HG03135 (cell line): ENCODE data around the gene ROBO2.

Experiments used
- ATAC-seq: cut with Tn5 transposase; IDR thresholded peaks from one replicate; pipeline ENCODE4 v1.9.1; 2021; ENCODE audit warnings: mild to moderate bottlenecking, moderate library complexity; ENCODE audit not compliant: unreplicated experiment

The ROBO2 gene

GRCh38 chr3:77102951-77103769, 63.3 kb downstream of the ROBO2 start:
- ATAC-seq: no peak

DNA sequence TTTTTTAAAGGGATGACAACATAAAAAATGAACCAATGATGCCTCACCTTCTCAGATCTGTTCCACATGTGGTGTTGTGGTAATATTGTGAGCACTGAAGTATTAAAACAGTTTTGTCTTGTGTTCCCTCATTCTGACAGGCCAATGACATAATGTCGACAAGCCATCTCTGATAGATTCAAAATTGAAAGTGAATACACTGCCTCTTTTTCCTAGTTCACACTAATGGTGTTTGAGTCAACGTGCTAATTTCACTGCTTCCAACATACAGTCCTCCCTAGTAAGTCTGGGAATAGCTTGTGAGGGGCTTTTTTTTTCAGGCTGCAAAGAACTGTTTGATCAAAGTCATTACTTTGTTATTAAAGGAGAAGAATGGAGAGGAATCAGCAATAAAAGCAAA, 82.8 kb downstream of the ROBO2 start:
- ATAC-seq: no peak

GRCh38 chr3:77125966-77126365, 86.1 kb downstream of the ROBO2 start:
- no peak for ATAC-seq

DNA sequence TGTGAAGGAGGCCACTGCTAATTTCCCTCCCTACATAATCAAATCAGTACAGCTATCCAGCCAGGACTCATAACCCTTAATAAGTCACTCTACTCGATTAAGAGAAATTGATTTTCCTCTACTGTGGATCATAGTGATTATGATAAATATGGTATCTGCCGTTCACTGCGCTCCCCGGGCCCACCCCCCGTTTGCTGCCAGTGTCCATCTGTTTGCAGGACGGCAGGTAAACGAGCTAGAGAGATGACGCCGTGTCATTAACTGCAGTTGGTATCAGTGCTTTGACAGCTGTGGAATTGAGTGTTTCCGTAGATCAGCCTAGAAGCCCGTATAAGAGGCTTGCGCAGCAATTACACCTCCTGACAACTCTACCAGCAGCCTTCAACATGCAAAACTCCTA, 94.9 kb downstream of the ROBO2 start:
- ATAC-seq: no peak

GRCh38 chr3:77137559-77137958, 97.7 kb downstream of the ROBO2 start:
- no peak for ATAC-seq

GRCh38 chr3:77139624-77140023, 99.7 kb downstream of the ROBO2 start:
- no peak for ATAC-seq

DNA sequence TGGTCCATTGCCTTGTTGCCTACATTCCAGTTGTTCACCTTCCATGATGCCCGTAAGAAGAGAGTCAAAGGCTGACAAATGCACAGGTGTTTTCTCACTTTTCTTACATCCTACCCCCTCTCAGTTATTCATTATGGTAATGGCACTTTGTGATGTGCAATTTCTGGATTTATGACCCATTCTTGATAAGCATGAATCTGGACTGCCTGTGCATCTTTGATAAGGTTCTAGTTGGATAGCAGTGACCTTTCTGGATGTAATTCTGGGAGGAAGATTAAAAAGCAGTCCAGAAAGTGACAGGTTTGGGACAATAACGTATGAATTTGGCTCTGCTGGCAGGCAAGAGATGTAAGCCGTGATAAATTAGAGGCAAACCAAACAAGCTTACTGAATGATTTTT, 101.5 kb downstream of the ROBO2 start:
- no peak for ATAC-seq

DNA sequence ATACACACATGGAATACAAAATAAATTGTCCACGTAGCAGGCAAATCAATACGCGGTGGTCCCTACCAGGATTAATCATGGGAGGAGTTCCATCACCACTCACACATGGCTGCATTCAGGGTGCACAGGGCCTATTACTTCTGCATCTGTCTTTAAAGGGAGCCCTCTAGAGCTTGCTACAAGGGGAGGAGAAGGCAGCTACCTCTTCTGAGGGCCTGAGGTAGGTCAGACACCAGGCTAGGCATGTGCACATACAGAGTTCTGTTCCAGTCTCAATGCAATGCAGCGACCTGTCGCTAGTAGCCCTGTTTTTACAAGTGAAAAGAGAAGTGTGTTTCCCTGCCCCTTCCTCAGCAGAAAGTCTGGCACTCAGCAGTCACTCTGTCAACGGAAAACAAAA, 102.7 kb downstream of the ROBO2 start:
- ATAC-seq: no peak

DNA sequence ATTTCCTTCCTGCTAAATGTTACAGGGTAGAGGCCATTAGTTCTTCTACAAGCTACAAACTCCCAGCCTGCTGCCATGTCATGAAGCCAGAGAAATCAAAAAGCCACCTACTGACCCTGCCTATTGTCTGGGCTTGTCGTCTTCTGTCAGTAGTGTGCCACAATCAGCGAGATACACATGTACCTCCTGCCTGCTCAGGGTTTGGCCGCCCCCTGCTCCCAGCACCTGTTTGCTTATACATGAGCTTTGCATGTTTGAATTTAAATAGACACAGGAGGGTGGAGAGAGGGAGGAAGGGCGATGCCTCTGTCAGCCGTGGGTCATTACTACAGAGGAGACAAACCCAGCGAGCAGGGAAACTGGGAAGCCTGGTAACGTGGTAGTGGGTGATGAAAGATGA, 106.1 kb downstream of the ROBO2 start:
- ATAC-seq: no peak

DNA sequence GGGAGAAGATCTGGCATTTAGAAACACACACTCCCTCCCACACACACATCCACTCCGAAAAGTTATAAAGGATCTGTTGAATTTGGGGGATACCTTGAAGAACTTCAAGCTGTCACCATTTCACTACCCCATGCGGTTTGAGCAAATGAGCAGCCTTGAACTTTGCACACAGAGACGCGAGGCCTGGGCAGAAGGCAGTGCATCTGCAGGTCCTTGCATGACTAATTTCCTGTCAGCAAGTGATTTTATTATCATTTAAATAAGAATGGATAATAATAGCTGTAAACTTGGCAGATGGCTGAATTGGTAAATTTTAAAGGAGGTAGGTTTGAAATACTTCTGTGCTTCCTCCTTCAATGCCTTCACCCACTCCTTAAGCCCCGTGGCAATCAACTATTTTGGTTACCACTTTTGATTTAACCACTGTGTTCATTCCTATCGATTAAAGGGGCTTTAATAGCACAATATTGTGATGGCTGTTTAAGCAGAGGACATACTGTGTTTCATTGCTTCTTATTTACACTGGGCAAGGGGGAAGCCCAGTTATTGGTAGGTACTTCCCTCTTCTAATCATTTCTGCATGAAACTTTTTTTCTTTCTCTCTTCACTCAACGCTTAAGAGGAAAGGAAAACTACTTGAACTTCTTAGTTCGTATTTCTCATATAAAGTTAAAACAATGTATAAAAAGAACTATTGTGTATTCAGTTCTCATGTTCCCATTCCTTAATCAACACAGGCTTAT, 108.1 kb downstream of the ROBO2 start:
- ATAC-seq: no peak

GRCh38 chr3:77149382-77149781, 109.5 kb downstream of the ROBO2 start:
- no peak for ATAC-seq

GRCh38 chr3:77150028-77150427, 110.1 kb downstream of the ROBO2 start:
- no peak for ATAC-seq

GRCh38 chr3:77150759-77151158, 110.9 kb downstream of the ROBO2 start:
- ATAC-seq: no peak

DNA sequence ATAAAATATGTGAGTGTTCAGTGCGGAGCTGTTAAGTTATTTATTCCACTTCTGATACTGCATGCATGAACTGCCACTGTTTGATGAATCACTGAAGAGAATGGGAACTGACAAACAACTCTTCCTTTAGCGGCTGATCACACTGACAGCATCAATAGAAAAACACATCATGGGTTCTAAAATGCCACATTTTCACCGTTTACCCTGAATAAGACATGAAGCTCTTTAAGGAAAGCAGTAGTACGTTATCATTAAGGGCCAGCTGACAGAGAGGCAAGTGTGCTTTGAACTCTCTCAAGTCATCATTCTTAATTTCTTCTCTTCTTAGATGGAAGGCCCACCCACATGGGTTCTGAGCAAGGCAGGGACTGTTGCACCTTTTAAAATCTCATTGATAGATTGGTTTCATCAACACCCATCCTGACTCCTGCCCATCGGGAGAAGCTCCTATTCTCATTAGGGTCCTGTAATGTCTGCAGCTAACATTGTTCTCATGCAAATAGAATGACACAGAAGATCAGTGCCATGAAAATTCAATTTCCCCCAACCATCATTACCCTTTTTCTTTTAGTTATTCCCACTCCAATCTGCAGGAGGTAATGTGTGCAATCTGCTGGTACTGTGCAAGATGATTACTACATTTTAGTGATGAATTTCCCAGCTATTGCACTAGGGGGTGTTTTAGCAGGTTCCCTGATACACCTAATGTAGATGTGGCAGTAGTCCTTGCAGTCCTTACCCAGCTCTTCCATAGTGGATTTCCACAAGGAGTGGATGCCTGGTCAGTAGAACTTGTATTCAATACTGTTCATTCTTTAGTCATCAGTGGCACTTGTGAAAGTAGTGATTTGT, 119.1 kb downstream of the ROBO2 start:
- ATAC-seq: no peak

DNA sequence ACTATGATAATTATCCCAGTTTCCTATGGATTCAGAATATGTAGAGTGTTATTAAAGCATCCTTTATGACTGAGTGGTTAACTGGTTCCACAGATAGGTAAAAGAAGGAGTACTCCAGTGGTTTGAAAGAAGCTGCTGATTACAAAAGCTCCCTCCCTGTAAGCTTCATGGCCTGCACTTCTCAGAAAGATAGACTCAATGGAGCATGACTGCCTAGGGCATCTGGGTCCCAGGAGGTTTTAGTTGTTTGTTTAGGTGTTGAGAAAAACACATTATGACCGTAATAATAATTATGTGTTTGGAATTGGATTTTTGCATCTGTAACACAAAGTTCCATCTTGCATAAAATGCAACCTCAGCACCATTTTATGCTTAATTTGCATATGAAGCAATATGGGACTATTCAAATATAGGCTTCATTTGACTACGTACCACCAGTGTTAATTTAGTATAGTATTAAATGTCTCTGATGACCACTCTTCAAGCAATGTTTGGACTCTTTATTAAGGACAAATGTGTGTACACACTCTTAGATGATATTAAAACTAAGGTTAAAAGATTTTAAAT, 121.1 kb downstream of the ROBO2 start:
- ATAC-seq: no peak

DNA sequence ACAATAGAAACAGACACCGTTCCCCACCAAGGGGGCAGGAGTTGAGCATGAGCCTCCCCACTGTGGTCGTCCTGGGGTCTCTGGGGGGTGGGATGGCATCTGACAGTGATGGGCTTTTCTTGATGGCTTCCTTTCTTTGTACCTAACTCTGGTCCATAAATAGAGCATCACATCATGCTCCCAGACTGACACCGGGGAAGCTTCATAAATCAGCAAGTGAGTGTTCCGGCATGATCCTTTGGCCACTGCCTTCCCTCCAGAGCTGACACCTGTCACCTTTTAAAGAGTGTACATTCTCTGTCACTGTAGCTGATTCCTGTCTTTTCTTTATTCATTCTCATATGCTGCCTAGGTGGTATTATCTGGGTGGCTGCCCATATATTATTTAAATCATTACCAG, 129.9 kb downstream of the ROBO2 start:
- no peak for ATAC-seq

DNA sequence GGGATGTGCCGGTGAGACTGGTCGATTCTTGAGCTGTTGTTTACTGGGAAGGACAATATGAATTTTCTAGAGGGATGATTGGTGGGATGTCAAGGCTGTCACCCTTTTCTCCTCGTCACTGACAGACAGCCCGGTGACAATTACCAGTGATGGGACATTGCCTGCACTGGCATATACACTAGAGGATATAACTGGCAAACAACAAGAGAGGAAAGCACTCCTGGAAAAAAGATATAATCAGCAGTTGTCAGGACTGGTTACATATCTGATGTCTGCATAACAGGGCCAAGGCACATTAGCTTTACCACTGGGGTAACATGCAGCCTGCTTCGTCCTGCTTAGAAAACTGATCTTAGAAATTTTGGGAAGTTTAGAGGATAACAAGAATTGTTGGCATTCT, 131.1 kb downstream of the ROBO2 start:
- no peak for ATAC-seq

DNA sequence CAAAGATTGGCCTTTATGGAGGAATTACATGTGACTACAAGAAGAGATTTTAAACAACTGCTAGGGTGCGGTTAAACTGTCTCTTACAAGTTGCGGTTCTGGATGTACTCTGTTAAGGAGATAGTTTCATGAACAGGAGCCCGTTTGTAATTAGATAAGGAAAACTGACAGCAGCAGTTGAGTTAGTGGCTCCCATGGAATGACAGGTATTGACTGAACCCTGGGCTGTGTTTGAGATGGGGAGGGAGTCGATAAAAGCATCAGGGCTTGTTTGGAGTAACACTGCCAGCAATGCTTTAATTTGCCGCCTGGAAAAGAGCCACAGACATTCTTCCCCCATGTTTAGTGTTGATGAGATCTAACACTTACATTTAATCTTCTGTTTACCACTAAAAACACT, 139.9 kb downstream of the ROBO2 start:
- ATAC-seq: no peak

GRCh38 chr3:77182341-77182740, 142.4 kb downstream of the ROBO2 start:
- no peak for ATAC-seq

DNA sequence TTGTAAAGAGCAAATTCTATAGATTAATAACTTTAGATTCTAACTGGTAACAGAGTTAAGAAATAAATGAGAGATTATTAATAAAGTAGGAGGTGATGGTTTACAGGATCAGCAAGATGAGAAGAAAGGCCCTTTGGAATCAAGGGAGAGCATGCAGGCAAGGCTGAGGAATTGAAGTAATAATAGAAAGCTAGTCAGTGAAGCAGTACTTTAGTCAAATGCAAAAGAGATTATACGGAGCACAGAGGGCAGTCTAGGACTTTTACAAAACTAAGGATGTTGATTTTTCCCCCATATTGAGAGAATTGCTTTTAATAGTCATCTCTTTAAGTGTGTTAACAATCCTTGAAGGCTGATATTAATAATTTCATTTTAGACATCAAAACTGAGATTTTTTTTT, 146.4 kb downstream of the ROBO2 start:
- ATAC-seq: no peak

DNA sequence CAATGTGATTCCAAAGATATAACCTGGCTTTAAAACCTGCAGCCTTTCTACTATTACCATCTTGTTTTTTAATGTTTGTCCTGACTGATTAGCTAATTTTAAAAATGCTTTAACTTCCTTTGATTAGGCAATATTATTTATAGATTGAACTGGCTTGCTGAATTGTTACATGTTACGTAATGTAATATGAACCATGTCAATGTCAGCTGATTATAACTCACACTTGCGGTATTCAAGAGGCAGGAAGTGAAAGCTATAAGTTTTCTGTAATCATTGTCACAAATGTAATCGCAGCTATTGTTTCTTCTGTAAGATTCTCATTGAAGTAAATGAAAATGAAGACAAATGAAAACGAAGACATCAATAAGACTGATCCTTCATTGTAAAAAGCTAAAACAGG, 146.8 kb downstream of the ROBO2 start:
- no peak for ATAC-seq
